GM12875 (cell line): ENCODE data around the gene ANKS1B.
"Not testable (repeated sequence)": the region's sequence is repeated elsewhere in the genome, so short reads cannot be mapped to it uniquely, and the experiment has no call there.

Source experiments
- H3K4me3 ChIP-seq: one replicate; pipeline ENCODE4 v1.5.1; 2011; ENCODE audit warnings: low read depth, low read length, control low read depth
- TF ChIP-seq, protein P1 (sequence below): IDR thresholded peaks from 2 replicates; pipeline ENCODE4 v1.5.1; 2011; ENCODE audit warnings: low read depth, mild to moderate bottlenecking, control low read depth, inconsistent platforms, low read length, moderate library complexity, borderline replicate concordance; ENCODE audit not compliant: insufficient read depth

The ANKS1B gene

DNA sequence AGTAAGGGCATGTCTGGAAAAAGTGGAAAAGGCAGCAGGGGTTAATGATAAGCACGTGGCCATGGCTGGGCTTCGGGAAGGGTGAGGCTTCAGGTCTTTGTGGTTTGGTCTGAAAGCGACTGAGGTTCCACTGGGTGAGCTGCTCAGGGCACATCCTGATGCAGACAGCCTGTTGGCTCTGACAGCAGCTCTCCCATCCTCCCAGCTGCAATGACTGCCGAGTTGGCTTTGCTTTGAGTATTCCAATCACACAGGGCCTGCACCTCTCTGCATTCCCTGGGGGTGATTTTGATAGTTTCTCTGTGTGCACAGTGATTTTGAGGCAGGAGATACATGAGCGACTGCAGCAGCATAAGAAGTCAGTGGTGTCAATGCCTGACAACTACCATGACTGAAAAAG lies 948.9 kb downstream of the ANKS1B start:
- TF ChIP-seq, protein P1, sequence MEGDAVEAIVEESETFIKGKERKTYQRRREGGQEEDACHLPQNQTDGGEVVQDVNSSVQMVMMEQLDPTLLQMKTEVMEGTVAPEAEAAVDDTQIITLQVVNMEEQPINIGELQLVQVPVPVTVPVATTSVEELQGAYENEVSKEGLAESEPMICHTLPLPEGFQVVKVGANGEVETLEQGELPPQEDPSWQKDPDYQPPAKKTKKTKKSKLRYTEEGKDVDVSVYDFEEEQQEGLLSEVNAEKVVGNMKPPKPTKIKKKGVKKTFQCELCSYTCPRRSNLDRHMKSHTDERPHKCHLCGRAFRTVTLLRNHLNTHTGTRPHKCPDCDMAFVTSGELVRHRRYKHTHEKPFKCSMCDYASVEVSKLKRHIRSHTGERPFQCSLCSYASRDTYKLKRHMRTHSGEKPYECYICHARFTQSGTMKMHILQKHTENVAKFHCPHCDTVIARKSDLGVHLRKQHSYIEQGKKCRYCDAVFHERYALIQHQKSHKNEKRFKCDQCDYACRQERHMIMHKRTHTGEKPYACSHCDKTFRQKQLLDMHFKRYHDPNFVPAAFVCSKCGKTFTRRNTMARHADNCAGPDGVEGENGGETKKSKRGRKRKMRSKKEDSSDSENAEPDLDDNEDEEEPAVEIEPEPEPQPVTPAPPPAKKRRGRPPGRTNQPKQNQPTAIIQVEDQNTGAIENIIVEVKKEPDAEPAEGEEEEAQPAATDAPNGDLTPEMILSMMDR, result no peak
- H3K4me3 ChIP-seq, result no peak overlapping the region

DNA sequence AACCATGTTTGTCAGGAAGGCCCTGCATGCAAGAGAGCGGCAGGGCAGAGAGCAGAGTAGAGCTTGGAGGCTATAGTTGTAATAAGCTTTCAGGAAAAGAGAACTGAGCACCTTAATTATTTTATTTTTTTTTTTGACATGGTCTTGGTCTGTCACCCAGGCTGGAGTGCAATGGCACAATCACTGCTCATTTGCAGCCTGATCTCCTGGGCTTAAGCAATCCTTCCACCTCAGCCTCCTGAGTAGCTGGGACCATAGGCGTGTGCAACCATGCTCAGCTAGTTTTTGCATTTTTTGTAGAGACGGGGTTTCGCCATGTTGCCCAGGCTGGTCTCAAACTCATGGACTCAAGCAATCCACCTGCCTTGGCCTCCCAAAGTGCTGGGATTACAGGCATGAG lies 950.5 kb downstream of the ANKS1B start:
- not testable (repeated sequence) for H3K4me3 ChIP-seq

DNA sequence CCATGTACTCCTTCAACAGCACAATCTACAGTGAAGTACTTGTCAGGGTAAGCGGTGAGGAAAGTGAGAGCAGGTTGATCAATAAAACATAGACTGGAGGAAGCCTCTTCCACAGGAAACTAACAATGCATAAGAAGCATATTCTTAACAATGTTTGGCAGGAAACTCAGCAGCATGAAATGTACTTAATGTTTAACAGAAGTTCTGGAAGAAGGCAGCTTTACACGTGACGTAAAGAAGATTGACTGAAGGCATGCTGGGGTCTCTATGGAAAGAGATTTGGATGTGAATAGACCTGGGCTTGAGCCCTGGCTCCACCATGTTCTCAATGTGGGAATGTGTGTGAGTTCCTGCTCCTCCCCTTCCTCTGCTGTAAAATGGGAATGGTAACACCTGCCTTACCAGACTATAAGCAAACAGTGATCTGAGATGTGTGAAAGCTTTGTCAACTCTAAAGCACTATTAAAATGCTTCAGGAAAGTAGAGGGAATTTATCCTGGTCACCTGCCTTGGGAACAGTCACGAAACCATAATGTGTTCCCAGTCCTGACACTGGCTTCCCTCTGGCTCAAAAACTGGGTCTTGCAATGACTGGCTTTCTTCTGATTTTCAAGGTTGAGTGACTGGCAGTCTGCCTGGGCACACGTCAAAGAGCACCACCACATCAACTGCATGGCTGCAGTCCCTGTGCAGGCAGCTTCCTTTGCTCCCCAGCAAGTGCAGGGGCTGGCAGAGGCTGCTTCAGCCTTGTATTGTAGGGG lies 955.0 kb downstream of the ANKS1B start:
- no peak overlapping the region for H3K4me3 ChIP-seq
- TF ChIP-seq, protein P1, result no peak

DNA sequence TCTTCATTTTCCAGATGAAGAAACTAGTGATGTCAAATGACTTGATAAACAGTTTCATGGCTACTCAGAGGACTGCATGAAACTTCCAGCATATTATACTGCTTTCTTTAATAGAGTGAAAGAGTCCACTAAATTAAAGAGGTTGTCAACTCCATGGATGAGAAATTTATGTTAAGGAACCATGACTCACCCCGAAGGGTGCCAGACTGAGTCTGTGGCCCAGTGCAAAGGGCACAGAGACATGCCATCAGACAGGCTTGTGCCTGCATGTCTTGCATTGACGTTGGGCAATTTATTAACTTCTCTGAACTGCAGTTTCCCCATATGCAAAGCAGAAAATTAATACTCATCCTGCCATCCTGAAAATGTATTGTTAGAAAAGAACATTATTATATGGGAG lies 957.3 kb downstream of the ANKS1B start:
- no peak overlapping the region for H3K4me3 ChIP-seq
- TF ChIP-seq, protein P1, result no peak

DNA sequence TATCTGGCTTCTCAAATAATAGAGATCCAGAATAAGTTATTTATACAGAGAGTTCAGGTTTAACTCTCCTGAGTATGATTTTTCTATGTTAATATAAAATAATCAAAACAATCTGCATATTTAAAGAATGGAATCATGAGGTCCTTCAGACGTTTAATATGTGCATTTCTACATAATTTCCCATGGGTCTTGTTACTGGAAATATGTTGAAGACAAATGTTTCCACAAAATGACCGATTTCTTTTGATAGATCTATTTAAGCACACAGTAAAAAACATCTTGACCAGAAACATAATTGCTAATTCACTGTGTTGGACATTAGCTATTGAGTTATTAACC lies 957.7 kb downstream of the ANKS1B start:
- H3K4me3 ChIP-seq, result no peak overlapping the region
- TF ChIP-seq, protein P1, result no peak

DNA sequence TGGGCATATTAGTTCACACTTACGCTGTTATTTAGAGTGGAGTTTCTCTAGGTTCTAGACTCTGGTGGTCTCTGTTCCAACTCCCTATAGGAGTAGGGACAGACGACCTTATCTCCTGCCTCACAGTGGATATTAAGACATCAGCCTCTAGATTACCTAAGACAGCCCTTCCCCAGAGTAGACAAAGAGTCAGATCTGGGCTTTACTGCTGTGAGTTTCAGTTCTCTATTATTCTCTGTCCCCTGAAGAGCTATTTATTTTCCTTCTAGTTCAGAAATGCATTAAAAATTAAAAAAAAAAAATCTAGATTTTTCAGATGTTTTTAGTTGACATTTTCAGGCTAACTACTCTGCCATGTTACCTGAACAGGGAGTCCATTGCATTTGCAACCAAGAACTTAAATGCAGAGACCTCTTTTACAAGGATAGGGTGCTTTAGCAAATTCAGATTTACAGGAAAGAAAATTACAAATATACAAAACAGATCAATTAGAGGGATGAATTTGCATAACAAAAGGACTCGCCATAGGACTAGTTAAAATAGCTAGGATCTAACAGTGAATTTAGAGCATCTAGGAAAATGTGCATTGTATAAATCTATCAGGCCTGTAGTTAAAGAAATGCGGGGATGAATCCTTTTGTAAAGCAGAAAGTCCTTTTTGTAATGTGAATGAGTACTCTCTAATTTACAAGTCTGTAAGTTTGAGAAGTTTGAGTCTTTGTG lies 958.2 kb downstream of the ANKS1B start:
- TF ChIP-seq, protein P1, result no peak
- H3K4me3 ChIP-seq, result no peak overlapping the region

DNA sequence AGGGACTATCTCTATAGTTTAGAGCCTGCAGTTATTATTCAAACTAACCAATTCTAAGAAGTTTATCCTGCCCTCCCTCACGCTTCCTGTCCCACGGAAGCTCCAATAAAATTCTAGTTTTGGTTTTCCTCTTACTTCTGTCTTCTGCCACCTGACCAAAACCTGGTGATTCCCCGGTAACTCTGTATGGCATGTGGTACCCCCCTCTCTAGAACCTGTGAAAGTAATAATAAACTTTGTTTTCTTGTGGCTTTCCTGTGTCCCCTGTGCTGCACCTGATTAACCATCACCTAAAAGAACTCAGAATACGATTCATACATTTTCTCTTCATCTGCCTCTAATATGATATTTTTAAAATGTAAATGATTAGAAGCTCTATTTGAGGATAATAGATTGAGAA lies 959.9 kb downstream of the ANKS1B start:
- H3K4me3 ChIP-seq, result no peak overlapping the region
- TF ChIP-seq, protein P1, result no peak

DNA sequence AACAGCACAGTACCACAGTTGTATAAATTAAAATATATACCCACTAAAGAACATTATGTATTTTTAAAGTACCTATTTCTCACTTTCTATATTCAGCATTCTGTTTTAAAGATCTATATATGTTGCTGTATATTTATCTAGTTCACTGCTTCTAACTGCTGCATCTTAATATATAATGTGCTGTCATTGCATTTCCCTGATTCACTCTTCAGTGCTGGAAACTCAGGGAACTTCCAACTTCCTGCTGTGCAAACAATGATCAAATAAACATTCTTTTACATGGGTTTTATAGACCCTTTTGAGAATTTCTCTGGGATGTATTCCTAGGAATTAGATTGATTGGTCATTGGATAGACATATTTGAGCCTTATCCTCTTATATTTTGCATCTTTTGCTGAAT lies 960.5 kb downstream of the ANKS1B start:
- no peak overlapping the region for H3K4me3 ChIP-seq
- TF ChIP-seq, protein P1, result no peak
